HG03060 (cell line): ENCODE results near the gene WNK1.
A peak's percentile ranks its signal among the peaks of the same experiment; 100 is the strongest.
"Not testable (repeated sequence)": the region's sequence is repeated elsewhere in the genome, so short reads cannot be mapped to it uniquely, and the experiment has no call there.

Source experiments
- ATAC-seq: cut with Tn5 transposase; IDR thresholded peaks from one replicate; pipeline ENCODE4 v1.9.1; 2021; ENCODE audit warnings: low read depth, moderate number of reproducible peaks; ENCODE audit not compliant: unreplicated experiment

The WNK1 gene

DNA sequence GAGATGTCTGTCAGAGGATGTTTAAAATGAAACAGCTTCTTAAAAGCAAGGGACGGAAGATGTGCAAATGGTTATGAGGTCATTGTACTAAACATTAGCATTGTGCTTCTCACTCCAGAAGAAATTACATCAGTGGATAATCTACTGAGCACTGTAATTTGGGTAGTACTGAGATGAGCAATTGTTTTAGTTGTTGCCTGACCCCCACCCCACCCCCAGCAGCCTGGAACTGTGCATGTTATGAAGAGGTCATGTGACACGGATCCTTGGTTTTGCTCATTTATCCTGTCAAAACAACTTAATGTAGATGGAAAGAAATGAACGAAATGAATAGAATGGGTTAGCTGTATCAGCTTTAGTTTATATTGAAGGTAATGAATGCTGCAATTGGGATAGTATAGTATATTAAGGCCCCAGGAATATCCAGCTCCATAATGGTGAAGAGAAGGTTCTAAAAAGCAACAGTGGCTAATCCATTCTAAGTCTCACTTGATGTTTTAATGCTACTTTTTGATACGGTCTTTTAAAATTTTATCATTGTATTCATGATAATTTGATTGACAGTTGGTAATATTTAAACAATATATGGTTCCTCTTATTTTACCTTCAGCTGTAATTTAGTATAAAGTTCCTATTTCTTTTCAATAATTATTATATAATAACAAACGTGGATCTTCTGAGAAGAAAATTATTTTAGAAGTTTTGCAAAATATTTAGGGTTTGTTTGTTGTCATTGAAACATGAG, 58.5 kb downstream of the WNK1 start:
- no peak for ATAC-seq

DNA sequence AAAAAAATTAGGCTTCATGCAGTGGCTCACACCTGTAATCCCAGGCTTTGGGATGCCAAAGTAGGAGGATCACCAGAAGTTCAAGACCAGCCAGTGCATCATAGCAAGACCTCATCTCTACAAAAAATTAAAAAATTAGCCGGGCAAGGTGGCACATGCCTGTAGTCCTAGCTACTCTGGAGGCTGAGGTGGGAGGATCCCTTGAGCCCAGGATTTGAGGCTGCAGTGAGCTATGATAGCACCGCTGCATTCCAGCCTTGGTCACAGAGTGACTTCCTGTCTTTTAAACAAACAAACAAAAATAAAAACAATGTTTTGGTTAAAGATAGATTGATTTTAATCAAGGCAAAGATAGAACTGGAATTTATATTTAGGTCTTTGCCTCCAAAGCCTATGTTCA, 60.6 kb downstream of the WNK1 start:
- no peak for ATAC-seq

DNA sequence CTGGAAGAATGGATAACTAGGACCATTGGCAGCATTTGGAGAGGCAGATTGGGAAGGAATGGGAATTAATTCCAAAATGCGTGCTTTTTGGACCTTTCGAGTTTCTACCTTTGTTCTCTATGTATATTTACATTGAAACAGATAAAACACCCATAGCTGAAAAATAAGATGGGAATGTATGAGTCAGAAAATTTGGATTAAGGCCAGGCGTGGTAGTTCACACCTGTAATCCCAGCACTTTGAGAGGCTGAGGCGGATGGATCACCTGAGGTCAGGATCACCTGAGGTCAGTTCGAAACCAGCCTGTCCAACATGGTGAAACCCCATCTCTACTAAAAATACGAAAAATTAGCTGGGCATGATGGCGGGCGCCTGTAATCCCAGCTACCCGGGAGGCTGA, 65.1 kb downstream of the WNK1 start:
- ATAC-seq: not testable (repeated sequence)

DNA sequence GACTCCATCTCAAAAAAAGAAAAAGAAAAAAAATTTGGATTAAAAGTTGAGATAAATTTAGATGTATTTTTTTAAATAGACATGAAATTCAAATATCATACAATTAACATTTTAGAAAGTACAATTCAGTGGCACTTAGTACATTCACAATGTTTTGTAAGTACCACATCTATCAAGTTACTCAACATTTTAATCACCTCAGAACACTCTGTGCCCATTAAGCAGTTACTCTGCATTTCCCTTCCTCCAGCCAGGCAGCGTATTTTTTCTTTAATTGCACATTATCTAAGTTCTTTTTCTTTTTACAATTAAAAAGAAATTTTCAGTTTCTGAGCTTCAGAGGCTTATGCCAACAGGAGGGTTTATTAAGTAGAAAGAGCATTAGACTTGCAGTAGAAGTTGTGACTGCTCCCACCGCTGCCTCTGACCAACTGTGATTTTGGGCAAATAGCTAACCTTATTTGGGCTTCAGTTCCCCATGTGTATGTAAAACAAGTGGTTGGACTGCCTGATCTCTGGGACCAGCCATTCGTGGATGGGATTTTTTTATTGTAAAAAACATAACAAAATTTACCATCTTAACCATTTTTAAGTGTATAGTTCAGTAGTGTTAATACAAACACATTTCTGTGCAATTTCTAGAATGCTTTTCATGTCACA, 65.7 kb downstream of the WNK1 start:
- no peak for ATAC-seq

DNA sequence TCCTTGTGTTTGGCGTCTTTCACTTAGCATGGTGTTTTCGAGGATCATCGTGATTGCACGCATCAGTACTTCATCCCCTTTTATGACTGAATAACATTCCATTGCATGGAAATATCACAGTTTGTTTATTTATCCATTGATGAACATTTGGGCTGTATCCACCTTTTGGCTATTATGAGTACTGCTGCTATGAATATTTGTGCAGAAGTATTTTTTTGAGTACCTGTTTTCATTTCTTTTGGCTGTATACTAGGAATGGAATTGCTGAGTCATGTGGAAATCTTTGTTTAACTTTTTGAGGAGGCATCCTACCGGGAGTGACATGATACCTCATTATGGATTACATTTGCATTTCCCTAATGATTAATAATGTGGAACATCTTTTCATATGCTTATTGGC, 66.4 kb downstream of the WNK1 start:
- ATAC-seq: no peak

DNA sequence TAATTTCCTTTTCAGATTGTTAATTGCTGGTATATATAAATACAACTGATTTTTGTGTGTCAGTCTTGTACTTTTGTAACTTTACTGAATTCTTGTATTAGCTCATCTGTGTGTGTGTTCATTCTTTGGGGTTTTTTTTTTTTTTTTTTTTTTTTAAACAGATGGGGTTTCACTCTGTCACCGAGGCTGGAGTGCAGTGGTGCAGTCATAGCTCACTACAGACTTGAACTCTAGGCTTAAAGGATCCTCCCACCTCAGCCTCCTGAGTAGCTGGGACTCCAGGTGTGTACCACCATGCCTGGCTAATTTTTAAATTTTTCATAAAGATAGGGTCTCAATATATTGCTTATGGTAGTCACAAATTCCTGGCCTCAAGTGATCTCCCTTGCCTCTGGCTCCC, 68.0 kb downstream of the WNK1 start:
- ATAC-seq: no peak

DNA sequence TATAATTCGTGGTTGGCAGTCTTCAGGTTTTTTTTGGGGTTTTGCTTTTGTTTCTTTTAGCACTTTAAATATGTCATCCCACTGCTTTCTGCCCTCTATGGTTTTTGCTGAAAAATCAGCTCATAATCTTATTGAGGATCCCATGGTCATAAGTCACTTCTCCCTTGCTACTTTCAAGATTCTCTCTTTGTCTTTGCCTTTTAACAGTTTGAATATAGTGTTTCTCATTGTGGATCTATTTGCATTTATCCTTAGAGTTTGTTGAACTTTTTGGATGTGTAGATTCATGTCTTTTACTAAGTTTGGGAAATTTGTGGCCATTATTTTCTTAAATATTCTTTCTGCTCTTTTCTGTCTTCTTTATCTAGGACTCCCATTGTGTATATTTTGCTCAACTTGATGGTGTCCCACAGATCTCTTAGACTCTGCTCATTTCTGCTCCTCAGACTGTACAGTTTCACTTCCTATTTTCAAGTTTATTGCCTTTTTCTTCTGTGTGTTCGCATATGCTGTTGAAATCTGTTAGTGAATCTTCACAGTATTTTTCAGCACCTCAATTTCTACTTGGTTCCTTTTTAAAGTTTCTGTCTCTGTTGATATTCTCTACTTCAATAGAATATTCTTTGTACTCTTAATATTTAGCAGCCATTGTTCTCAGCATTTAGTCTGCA, 70.8 kb downstream of the WNK1 start:
- ATAC-seq: peak; percentile 83

DNA sequence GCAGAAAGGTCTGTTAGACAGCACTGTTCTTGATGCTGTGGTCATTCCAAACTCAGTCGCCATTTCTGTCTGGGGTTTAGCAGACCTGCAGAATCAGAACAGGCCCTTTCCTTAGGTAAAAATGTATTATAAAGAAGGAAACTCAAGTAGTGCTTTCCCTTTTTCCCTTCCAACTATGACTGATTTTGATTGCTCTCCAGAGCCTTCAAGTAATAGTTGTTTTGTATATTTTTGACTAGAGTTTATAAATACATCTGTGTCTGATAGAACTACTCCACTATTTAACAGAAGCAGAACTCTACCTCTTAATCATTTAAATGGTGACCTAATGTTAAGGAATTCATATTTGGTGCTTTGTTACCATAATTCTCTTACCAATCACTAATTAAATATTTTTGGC, 74.0 kb downstream of the WNK1 start:
- no peak for ATAC-seq

DNA sequence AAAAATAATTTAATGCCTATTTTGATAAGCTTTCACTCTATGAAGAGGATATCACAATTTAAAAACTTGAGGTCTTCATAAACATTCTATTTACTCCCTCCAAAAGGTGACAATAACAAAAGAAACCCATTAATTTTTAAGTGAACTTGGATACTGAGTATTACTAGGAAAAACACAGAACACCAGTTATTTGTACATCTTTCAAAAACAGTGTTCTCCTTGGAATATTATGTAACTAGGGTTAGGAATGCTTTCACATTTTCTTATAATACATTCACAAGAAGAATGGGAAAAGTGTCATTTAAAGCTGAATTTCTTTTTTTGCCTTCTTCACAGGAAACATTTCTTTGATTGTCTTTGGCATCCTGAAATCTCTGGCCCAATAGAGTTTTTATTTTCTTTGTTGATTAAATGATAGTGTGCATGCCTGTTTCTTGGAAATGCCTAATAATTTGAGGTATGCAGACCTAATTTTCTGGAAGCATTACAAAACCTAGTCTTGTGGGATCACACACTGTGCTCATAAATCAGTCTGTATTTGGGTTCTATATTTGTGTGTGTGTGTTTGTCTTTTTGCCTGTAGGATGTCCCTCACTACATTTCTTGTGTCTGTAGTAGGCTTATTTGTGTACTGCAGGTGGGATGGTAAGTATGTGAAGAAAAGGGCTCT, 76.5 kb downstream of the WNK1 start:
- ATAC-seq: no peak

DNA sequence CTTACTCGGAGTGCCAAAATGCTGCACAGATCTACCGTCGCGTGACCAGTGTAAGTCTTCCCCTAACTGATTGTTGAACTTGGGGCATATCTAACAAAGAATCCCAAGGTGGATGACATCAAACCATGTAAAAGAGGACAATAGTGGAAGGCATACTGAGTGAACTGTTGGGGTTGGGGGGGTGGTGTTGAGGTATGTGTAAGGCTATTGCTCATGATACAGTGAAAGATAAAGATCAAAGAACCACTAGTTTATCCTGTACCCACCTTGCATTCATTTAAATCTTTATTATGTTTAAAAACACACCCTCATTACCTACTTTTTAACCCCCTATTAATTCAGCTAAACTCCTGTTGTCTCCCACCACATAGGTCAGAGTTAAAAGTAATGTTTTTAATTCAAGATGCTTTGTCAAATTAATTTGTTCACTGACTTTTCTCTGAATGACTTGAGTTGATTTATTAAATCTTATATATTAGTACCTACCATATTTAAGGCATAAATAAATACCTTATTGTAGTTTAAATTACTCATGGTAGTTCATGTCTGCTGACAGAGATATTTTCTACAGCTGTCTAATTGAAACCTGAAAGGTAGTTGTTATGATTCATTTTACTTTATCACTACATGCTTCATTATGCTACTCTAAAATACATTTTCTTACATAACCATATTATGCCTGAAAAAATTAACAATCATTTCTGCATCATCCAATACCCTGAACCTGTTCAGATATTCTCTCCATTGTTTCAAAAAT, 77.9 kb downstream of the WNK1 start:
- ATAC-seq: no peak

DNA sequence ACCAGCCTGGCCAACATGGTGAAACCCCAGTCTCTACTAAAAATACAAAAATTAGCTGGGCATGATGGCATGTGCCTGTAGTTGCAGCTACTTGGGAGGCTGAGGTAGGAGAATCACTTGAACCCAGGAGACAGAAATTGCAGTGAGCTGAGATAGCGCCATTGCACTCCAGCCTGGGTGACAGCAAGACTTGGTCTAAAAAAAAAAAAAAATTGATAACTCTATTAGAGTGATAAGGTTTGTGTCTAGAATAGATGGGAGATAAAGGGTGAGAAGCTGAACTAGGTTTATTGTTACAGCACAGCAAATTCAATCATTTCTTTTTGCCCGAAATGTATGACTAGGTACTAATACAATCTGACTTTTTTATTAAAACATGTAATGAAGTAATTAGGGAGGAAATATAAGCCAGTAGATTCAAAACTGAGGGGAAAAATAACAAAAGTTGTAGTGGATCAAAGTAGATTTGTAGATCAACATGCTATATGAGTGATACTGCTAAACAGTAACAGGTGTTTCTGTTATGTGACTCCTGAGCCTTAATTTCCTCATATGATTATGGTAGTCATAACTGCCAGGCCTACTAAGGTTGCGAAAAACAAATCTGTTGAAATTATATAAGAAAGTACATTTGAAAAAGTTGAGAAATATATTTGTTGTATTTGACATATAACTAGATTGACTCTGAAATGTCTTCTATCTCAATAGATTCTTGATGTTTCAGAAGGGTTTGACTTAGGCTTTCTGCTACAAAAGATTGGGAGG, 83.6 kb downstream of the WNK1 start:
- ATAC-seq: no peak

DNA sequence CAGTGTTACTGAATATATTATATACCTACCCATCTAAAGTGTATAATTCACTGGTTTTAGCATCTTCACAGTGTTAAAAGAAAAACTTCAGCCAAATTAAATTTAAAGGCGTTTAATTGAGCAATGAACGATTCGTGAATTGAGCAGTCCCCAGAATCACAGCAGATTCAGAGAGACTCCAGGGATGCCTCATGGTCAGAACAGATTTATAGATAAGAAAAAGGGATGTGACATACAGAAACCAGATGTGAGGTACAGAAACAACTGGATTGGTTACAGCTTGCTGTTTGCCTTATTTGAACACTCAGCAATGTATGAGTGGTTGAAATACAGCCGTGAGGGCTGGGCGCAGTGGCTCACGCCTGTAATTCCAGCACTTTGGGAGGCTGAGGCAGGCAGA, 84.6 kb downstream of the WNK1 start:
- no peak for ATAC-seq

DNA sequence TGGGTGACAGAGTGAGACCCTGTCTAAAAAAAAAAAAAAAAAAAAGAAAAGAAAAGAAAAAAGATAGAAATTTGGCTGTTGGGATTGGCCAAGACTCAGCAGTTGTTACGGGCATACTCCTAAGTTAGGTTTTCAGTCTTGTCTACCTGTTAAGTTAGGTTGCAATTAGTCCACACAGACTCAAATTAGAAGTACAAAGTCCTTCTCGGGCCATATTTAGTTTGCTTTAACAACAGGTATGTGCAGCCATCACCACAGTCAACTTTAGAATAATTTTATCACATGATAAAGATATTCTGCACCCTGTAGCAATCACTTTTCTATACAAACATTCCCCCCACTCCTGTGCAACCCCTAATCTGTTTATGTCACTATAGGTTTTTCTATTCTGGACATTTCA, 85.2 kb downstream of the WNK1 start:
- ATAC-seq: no peak

DNA sequence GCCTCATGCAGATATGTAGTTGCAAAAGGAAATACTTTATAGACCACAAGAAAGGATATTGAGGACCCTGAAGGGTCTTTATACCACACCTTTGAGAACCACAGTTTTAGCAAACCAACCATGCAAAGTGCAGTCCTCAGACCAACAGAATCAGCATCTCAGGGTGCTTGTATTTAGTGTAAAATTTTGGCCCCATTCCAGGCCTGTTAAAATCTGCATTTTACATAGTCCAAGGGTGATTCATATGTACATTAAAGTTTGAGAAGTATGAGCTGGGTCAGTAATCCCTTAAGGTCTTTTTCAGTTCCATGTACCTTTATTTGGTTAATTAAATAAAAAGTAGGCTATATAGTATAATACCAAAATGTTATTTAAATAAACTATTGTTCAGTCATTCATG, 91.2 kb downstream of the WNK1 start:
- ATAC-seq: no peak

DNA sequence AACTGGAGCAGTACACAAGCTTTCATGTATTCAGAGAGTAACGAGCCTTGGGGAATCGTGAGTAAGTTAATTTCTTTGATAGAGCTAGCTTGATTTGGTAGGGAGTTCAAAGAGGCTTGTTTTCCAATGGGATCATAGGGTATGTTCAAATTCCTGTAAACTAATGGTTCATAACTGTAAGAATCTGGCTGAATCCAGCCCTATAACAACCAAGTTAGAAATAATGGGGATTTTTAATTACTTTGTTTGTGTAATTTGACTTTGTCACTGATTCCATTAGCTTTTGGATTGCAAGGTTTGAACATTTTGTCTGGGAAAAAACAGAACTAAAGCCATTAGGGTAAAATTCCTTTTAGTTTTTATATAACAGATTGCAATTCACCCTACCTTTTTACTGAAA, 94.0 kb downstream of the WNK1 start:
- ATAC-seq: no peak

DNA sequence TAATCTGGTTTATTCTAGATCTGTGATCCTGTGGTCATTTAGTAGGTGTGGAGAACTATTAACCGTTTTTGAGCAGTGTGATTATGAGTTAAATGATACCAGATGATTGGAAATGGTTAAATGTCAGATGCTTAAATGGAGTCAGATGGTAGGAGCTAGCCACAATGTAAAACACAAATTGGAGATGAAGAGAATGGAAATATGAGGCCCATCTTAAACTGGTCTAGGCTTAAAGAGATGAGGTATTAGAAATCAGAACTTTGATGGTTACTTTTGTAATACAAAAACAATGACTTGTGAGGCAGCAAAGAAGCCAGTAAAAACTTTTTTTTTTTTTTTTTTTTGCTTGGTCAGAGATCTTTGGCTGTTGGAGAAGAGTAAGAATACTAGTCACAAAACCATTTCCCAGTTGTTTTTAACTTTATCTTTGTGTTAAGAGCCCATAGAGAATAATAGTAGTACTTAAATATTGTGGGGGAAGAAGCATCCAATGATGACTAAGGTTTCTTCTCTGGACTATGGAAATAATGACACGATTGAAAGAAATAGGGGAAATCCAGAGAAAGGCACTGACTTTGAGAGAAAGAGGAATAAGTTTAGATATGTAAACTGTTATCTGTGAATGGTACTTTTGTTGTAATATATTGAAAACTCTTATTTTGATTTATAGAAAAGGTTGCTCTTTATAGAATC, 95.9 kb downstream of the WNK1 start:
- no peak for ATAC-seq

DNA sequence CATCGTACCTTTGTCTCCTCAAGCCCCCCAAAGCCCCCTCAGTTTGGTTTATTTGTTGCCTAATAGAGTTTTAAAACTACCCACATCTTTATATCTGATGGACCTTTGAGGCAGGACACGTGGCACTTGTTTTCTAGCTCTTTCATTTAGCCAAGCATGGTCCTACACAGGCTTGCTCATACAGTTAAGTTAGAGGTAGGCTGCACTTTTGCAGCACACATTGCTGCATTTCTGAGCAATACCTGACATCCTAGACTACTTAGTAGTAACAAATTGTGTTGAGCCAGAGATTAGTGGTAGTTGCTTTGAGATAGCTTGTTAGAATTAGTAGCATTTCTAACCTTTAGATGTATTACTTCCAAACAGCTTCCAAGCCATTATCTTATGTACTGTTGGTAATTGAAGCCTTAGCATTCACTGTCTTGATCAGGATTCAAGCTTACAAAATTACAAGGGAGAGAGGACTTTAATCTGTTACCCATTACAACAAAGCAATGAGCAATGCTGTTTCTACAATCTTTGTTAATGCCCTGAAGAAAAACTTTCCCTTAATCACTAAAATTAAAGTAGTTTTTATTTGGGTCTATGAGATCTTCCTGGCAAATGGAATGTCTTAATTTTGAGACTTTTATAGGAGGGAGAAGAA, 96.6 kb downstream of the WNK1 start:
- no peak for ATAC-seq

DNA sequence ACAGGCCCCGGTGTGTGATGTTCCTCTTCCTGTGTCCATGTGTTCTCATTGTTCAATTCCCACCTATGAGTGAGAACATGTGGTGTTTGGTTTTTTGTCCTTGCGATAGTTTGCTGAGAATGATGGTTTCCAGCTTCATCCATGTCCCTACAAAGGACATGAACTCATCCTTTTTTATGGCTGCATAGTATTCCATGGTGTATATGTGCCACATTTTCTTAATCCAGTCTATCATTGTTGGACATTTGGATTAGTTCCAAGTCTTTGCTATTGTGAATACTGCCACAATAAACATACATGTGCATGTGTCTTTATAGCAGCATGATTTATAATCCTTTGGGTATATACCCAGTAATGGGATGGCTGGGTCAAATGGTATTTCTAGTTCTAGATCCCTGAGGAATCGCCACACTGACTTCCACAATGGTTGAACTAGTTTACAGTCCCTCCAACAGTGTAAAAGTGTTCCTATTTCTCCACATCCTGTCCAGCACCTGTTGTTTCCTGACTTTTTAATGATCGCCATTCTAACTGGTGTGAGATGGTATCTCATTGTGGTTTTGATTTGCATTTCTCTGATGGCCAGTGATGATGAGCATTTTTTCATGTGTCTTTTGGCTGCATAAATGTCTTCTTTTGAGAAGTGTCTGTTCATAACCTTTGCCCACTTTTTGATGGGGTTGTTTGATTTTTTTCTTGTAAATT, 97.5 kb downstream of the WNK1 start:
- not testable (repeated sequence) for ATAC-seq
